K562 (cell line): Measurements from ENCODE around the gene ZNF814.

Source experiments
- HOMEZ ChIP-seq: fragments of 250-450 bp; sonication (Bioruptor Pico); IDR thresholded peaks from 2 replicates; pipeline ENCODE4 v1.4.0; 2020; ENCODE audit warnings: mild to moderate bottlenecking, moderate library complexity
- MED1 ChIP-seq: sonication (generic); formaldehyde crosslinking; IDR thresholded peaks from 2 replicates; pipeline ENCODE4 v1.8.1; 2023; ENCODE audit warnings: missing genetic modification reagents, borderline replicate concordance

GRCh38 chr19:57803594-57804325 lies 85.1 kb downstream of the ZNF814 start:
- TF ChIP-seq HOMEZ (CRISPR knock-in tag) (no peak), MED1 (no peak)
